PC-9 (cell line): ENCODE results near the gene TANGO2. TPM values are rescaled to one million over a fixed set of nuclear protein-coding genes. Genes with fewer than 3 reads are reported as not detected.

Source experiments
- BruUV-seq: library from RNA; stranded (reverse); fragments of 400-500 nt; replicated peaks from 2 replicates; lab custom pipeline; 2021; lab: Mats Ljungman, UMichigan
- CTCF ChIA-PET: fragments of 300-600 bp; sonication (Branson Sonifier 250); formaldehyde crosslinking; loops from one replicate; lab custom pipeline; 2022; ENCODE audit warnings: antibody characterized with exemption; lab: Charles Lee
- POLR2A ChIA-PET: fragments of 300-600 bp; sonication (Branson Sonifier 250); formaldehyde crosslinking; loops from one replicate; lab custom pipeline; 2022; ENCODE audit warnings: antibody characterized with exemption; ENCODE audit not compliant: unreplicated experiment; lab: Charles Lee
- DNase-seq, 2 experiments: peaks; one replicate each; pipeline versions ENCODE4 v3.0.0 to v3.0.0-alpha.2; 2015 to 2022; ENCODE audit warnings: mixed read lengths in 1 of 2
- H2AFZ ChIP-seq: fragments of 200-600 bp; sonication (generic); 2 replicates; pipeline ENCODE4 v1.8.1; 2017; ENCODE audit warnings: antibody characterized with exemption
- H3F3A ChIP-seq: fragments of 200-600 bp; sonication (generic); 2 replicates; pipeline ENCODE4 v1.8.1; 2017; ENCODE audit warnings: antibody characterized with exemption, mild to moderate bottlenecking, low read depth; ENCODE audit not compliant: insufficient read depth
- H3K27ac ChIP-seq: fragments of 200-600 bp; sonication (generic); 2 replicates; pipeline ENCODE4 v1.6.1; 2016; ENCODE audit warnings: mixed run types
- H3K27me3 ChIP-seq: fragments of 200-600 bp; sonication (generic); 2 replicates; pipeline ENCODE4 v1.6.1; 2016; ENCODE audit warnings: low read depth, mixed run types; ENCODE audit not compliant: insufficient read depth
- H3K36me3 ChIP-seq: fragments of 200-600 bp; sonication (generic); 2 replicates; pipeline ENCODE4 v1.6.1; 2016; ENCODE audit warnings: low read depth, mixed run types
- H3K4me1 ChIP-seq: fragments of 200-600 bp; sonication (generic); replicated peaks from 2 replicates; pipeline ENCODE4 v1.6.1; 2016; ENCODE audit warnings: mixed run types; ENCODE audit not compliant: insufficient read depth
- H3K4me2 ChIP-seq: fragments of 200-600 bp; sonication (generic); 2 replicates; pipeline ENCODE4 v1.6.1; 2017; ENCODE audit warnings: mixed run types
- H3K4me3 ChIP-seq: fragments of 200-600 bp; sonication (generic); 2 replicates; pipeline ENCODE4 v1.6.1; 2016; ENCODE audit warnings: mixed run types
- H3K79me2 ChIP-seq: fragments of 200-600 bp; sonication (generic); 2 replicates; pipeline ENCODE4 v1.6.1; 2017; ENCODE audit warnings: low read depth, mixed run types
- H3K9me2 ChIP-seq: fragments of 200-600 bp; sonication (generic); 2 replicates; pipeline ENCODE4 v1.8.1; 2017; ENCODE audit warnings: mild to moderate bottlenecking; ENCODE audit not compliant: insufficient read depth
- H3K9me3 ChIP-seq: fragments of 200-600 bp; sonication (generic); 2 replicates; pipeline ENCODE4 v1.8.1; 2016; ENCODE audit warnings: low read depth; ENCODE audit not compliant: insufficient read depth
- H4K20me1 ChIP-seq: fragments of 200-600 bp; sonication (generic); 2 replicates; pipeline ENCODE4 v1.8.1; 2017; ENCODE audit not compliant: insufficient read depth
- CTCF ChIP-seq: fragments of 200-600 bp; sonication (generic); conservative IDR thresholded peaks from 2 replicates; pipeline ENCODE4 v1.6.1; 2017; ENCODE audit warnings: mixed run types, antibody characterized with exemption, mild to moderate bottlenecking, moderate library complexity
- EZH2 ChIP-seq: fragments of 200-600 bp; sonication (generic); IDR thresholded peaks from 2 replicates; pipeline ENCODE4 v1.8.0; 2017; ENCODE audit warnings: antibody characterized with exemption, low read depth
- intact Hi-C: fragments of 100-400 bp; cut with micrococcal nuclease; formaldehyde crosslinking; loops from one replicate; pipeline ENCODE4 v1.10.0; 2022; ENCODE audit not compliant: unreplicated experiment
- total RNA-seq: library from RNA; stranded (reverse); gene quantifications from 2 replicates; pipeline ENCODE4 v1.2.3, GENCODE V29; 2021

The TANGO2 gene
- total RNA-seq, 1 experiment from 2014 or later = 22.4 TPM

- Histone ChIP-seq H3F3A (peaks cover 24% of the 10 kb centered on the region; the same call in 1 of the 2 replicates), H4K20me1 (no peaks in the 10 kb centered on the region), H3K79me2 (no peaks in the 10 kb centered on the region), H3K4me3 (no peak overlapping the region), H3K9me2 (no peaks in the 10 kb centered on the region), H3K4me1 (no peaks in the 10 kb centered on the region), H3K9me3 (no peaks in the 10 kb centered on the region), H3K4me2 (no peak overlapping the region), H3K27me3 (no peaks in the 10 kb centered on the region), H3K27ac (no peak overlapping the region), H2AFZ (no peak overlapping the region), H3K36me3 (no peaks in the 10 kb centered on the region)
- TF ChIP-seq CTCF (no peak), EZH2 (no peak)
- CTCF ChIA-PET = no interaction called here
- POLR2A ChIA-PET = no interaction called here
- intact Hi-C loops = no loop called here
- no peak for DNase-seq
- BruUV-seq = no TSS peak
These were observed 87.2 kb downstream of the TANGO2 start for GRCh38 chr22:20107951-20108756.

GRCh38 chr22:20108757-20109230, 87.9 kb downstream of the TANGO2 start:
- intact Hi-C loops = no loop called here
- no peaks in the 10 kb centered on the region for H3K36me3 ChIP-seq
- no peaks in the 10 kb centered on the region for H3K4me1 ChIP-seq

More at GRCh38 chr22:20108757-20109230, 87.9 kb downstream of the TANGO2 start:
- H3K27ac ChIP-seq = no peak overlapping the region
- no peak overlapping the region for H3K4me3 ChIP-seq
- no peaks in the 10 kb centered on the region for H3K9me2 ChIP-seq
- CTCF ChIA-PET = no interaction called here
- H3K79me2 ChIP-seq = no peaks in the 10 kb centered on the region
- no peak for DNase-seq
- no peaks in the 10 kb centered on the region for H3K27me3 ChIP-seq
- H3F3A ChIP-seq = peaks cover 24% of the 10 kb centered on the region; the same call in 1 of the 2 replicates
- TF ChIP-seq CTCF (no peak), EZH2 (no peak)
- H3K9me3 ChIP-seq = no peaks in the 10 kb centered on the region
- no peak overlapping the region for H3K4me2 ChIP-seq
- no peaks in the 10 kb centered on the region for H4K20me1 ChIP-seq
- BruUV-seq = no TSS peak
- no peak overlapping the region for H2AFZ ChIP-seq
- POLR2A ChIA-PET = no interaction called here
